Mucosa of rectum (tissue), 2 donors: ENCODE data around the gene ZNF536.

ENCODE experiments used
- H3K27ac ChIP-seq, 2 donors: one replicate each; pipeline ENCODE4 v1.7.0; 2013; ENCODE audit warnings: inconsistent platforms in 2 of 2, low read depth in 2 of 2, low read length in 2 of 2
- H3K27me3 ChIP-seq, 2 donors: one replicate each; pipeline ENCODE4 v1.7.0; 2013; ENCODE audit warnings: low read length in 2 of 2; ENCODE audit not compliant: control insufficient read depth in 2 of 2, insufficient read depth in 2 of 2
- H3K36me3 ChIP-seq, 2 donors: one replicate each; pipeline ENCODE4 v1.7.0; 2013; ENCODE audit warnings: low read length in 2 of 2; ENCODE audit not compliant: control insufficient read depth in 2 of 2, insufficient read depth in 2 of 2
- H3K4me1 ChIP-seq, 2 donors: one replicate each; pipeline ENCODE4 v1.7.0; 2013; ENCODE audit warnings: low read length in 2 of 2, mild to moderate bottlenecking in 1 of 2; ENCODE audit not compliant: control insufficient read depth in 2 of 2, insufficient read depth in 2 of 2
- H3K4me3 ChIP-seq, 2 donors: one replicate each; pipeline ENCODE4 v1.7.0; 2013; ENCODE audit warnings: low read length in 2 of 2
- H3K9ac ChIP-seq, 2 donors: one replicate each; pipeline ENCODE4 v1.7.0; 2013; ENCODE audit warnings: low read length in 2 of 2, low read depth in 1 of 2, mild to moderate bottlenecking in 1 of 2
- H3K9me3 ChIP-seq, 2 donors: one replicate each; pipeline ENCODE4 v1.7.0; 2013; ENCODE audit warnings: low read length in 2 of 2; ENCODE audit not compliant: control insufficient read depth in 2 of 2
- donor health status: healthy.
- donor health status: Normal muscosa, but diverticular disease.

The ZNF536 gene

GRCh38 chr19:30520735-30521479 lies 148.7 kb downstream of the ZNF536 start:
- H3K36me3 ChIP-seq = no peaks in the 10 kb centered on the region
- H3K9me3 ChIP-seq = no peaks in the 10 kb centered on the region
- no peak overlapping the region for H3K9ac ChIP-seq
- H3K27ac ChIP-seq = no peak overlapping the region
- H3K4me3 ChIP-seq = no peak overlapping the region
- H3K4me1 ChIP-seq = no peaks in the 10 kb centered on the region
- H3K27me3 ChIP-seq = no peaks in the 10 kb centered on the region

GRCh38 chr19:30521937-30522336 lies 149.8 kb downstream of the ZNF536 start:
- Histone ChIP-seq H3K27ac (no peak overlapping the region), H3K4me3 (no peak overlapping the region), H3K36me3 (no peaks in the 10 kb centered on the region), H3K4me1 (no peaks in the 10 kb centered on the region), H3K9me3 (no peaks in the 10 kb centered on the region), H3K9ac (no peak overlapping the region), H3K27me3 (no peaks in the 10 kb centered on the region)

DNA sequence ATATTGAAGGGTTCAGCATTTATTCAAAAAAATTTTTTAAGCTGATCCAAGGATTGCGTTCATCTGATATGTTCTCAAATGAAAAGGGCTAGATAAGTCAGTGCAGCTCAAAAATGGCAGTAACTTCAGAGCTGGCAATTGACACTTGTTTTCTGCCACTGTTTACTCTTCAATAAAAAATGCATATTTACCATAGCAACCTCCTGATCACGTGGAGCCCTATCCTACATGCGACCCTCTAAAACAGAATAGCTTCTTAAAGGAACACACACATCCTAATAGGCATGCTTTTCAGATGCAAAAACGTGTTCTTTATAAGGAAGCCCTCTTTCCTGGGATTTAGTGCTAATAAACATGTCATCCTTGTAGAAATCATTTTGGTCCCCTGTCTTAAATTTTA lies 150.2 kb downstream of the ZNF536 start:
- Histone ChIP-seq H3K27ac (no peak overlapping the region), H3K9ac (no peak overlapping the region), H3K9me3 (no peaks in the 10 kb centered on the region), H3K27me3 (no peaks in the 10 kb centered on the region), H3K4me1 (no peaks in the 10 kb centered on the region), H3K36me3 (no peaks in the 10 kb centered on the region), H3K4me3 (no peak overlapping the region)

- Histone ChIP-seq H3K27me3 (no peaks in the 10 kb centered on the region), H3K36me3 (no peaks in the 10 kb centered on the region), H3K4me1 (no peaks in the 10 kb centered on the region), H3K9me3 (no peaks in the 10 kb centered on the region), H3K4me3 (no peak overlapping the region), H3K9ac (no peak overlapping the region), H3K27ac (no peak overlapping the region)
Observed at GRCh38 chr19:30523791-30524190, 151.6 kb downstream of the ZNF536 start.

- Histone ChIP-seq H3K4me1 (no peaks in the 10 kb centered on the region), H3K36me3 (no peaks in the 10 kb centered on the region), H3K4me3 (no peak overlapping the region), H3K9ac (no peak overlapping the region), H3K27me3 (no peaks in the 10 kb centered on the region), H3K27ac (no peak overlapping the region), H3K9me3 (no peaks in the 10 kb centered on the region)
Observed at GRCh38 chr19:30525383-30525782, 153.2 kb downstream of the ZNF536 start.

DNA sequence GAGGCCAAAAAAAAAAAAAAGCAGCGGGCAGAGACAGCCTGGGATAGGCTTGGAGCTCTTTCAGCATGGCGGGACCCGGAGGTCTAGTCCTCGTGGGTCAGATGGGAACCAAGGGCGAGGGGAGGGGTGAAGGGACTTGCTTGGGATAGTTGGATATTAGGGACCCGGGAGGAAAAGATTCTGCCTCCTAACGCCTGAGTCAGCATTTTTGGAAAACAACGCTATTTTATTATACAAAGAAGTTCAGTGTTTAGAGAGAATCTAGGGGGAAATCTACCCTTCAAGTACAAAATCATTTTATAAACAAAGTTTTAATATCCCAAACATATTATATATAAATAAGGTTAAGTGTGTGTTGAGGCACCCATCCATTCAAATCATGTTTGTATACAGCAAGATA lies 156.7 kb downstream of the ZNF536 start:
- Histone ChIP-seq H3K36me3 (no peaks in the 10 kb centered on the region), H3K4me3 (no peak overlapping the region), H3K4me1 (no peaks in the 10 kb centered on the region), H3K27me3 (no peaks in the 10 kb centered on the region), H3K27ac (no peak overlapping the region), H3K9ac (no peak overlapping the region), H3K9me3 (no peaks in the 10 kb centered on the region)

DNA sequence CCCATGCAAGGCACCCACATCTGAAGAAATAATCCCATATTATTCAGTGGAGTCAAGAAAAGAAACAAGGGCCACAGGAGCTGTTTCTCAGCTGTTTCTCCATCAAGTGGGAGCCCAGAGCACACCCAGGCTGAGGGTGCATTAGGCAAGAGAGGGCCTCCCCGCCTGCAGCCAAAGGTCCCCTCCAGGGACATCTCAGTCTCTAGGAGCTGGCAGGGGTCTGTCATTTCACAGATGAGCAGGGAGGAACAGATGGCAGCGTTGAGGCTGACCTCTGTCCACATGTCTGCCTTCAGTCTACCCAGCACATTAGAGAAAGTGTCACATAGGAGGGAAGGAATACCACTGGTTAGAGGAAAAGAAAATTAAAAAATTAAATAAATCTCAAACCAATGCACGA lies 157.7 kb downstream of the ZNF536 start:
- Histone ChIP-seq H3K27me3 (no peaks in the 10 kb centered on the region), H3K27ac (no peak overlapping the region), H3K4me1 (no peaks in the 10 kb centered on the region), H3K4me3 (no peak overlapping the region), H3K9ac (no peak overlapping the region), H3K9me3 (no peaks in the 10 kb centered on the region), H3K36me3 (no peaks in the 10 kb centered on the region)

GRCh38 chr19:30530751-30531150 lies 158.6 kb downstream of the ZNF536 start:
- H3K4me3 ChIP-seq = no peak overlapping the region
- no peaks in the 10 kb centered on the region for H3K9me3 ChIP-seq
- H3K27ac ChIP-seq = no peak overlapping the region
- H3K9ac ChIP-seq = no peak overlapping the region
- no peaks in the 10 kb centered on the region for H3K27me3 ChIP-seq
- H3K4me1 ChIP-seq = no peaks in the 10 kb centered on the region
- H3K36me3 ChIP-seq = no peaks in the 10 kb centered on the region

GRCh38 chr19:30535011-30535410 lies 162.8 kb downstream of the ZNF536 start:
- H3K9ac ChIP-seq = no peak overlapping the region
- no peaks in the 10 kb centered on the region for H3K9me3 ChIP-seq
- H3K4me1 ChIP-seq = no peaks in the 10 kb centered on the region
- H3K4me3 ChIP-seq = no peak overlapping the region
- H3K27me3 ChIP-seq = no peaks in the 10 kb centered on the region
- H3K27ac ChIP-seq = no peak overlapping the region
- no peaks in the 10 kb centered on the region for H3K36me3 ChIP-seq

- H3K36me3 ChIP-seq = no peaks in the 10 kb centered on the region
- H3K27ac ChIP-seq = no peak overlapping the region
- no peaks in the 10 kb centered on the region for H3K27me3 ChIP-seq
- H3K9me3 ChIP-seq = no peaks in the 10 kb centered on the region
- H3K4me3 ChIP-seq = no peak overlapping the region
- no peaks in the 10 kb centered on the region for H3K4me1 ChIP-seq
- H3K9ac ChIP-seq = no peak overlapping the region
Observed at GRCh38 chr19:30536975-30537374, 164.8 kb downstream of the ZNF536 start.

DNA sequence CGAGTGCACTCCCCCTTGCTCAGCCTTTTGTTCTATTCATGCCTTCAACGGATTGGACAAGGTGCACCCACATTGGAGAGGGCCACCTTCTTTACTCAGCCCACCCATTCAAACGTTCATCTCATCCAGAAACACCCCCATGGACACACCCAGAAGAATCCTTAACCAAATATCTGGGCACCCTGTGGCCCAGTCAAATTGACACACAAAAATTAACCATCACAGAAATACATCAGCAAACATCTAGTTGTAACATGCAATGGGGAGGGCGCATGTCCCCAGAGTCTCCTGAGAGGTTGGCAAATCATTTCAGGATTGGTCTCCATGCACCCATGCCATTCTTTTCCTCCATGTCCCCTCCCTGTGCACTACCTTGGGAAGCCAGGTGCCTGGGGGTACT lies 167.1 kb downstream of the ZNF536 start:
- no peak overlapping the region for H3K4me3 ChIP-seq
- H3K27me3 ChIP-seq = no peaks in the 10 kb centered on the region
- no peak overlapping the region for H3K9ac ChIP-seq
- H3K4me1 ChIP-seq = no peaks in the 10 kb centered on the region
- H3K9me3 ChIP-seq = no peaks in the 10 kb centered on the region
- no peak overlapping the region for H3K27ac ChIP-seq
- no peaks in the 10 kb centered on the region for H3K36me3 ChIP-seq
